Stimulated activated CD8-positive, alpha-beta memory T cell treated with anti-CD3 and anti-CD28 coated beads, Interleukin-15, amount 100 ng/mL, for 24 hours (primary cell): ENCODE measurements around the gene PRRC2A.

ENCODE experiments used
- DNase-seq: peaks from one replicate; pipeline ENCODE4 v3.0.0-alpha.2; 2020; ENCODE audit warnings: low read depth

The PRRC2A gene

GRCh38 chr6:31666337-31666965 lies 45.9 kb downstream of the PRRC2A start:
- no peak for DNase-seq

DNA sequence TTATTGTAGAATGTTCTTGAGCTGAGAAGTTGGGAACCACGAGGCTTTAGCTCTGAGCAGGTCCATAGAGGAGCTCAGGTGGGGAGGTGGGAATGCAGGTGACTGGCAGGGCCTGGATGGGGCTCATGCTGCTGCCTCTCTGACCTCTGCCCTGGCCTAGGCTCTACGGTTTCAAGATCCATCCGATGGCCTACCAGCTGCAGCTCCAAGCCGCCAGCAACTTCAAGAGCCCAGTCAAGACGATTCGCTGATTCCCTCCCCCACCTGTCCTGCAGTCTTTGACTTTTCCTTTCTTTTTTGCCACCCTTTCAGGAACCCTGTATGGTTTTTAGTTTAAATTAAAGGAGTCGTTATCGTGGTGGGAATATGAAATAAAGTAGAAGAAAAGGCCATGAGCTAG lies 49.2 kb downstream of the PRRC2A start, which contains the start of gene LY6G5B:
Gene LY6G5B, plus strand, starts transcription at position 301 of the 400 bp plus-strand sequence. CDS start 975 bp downstream, outside the sequence.
- no peak for DNase-seq

DNA sequence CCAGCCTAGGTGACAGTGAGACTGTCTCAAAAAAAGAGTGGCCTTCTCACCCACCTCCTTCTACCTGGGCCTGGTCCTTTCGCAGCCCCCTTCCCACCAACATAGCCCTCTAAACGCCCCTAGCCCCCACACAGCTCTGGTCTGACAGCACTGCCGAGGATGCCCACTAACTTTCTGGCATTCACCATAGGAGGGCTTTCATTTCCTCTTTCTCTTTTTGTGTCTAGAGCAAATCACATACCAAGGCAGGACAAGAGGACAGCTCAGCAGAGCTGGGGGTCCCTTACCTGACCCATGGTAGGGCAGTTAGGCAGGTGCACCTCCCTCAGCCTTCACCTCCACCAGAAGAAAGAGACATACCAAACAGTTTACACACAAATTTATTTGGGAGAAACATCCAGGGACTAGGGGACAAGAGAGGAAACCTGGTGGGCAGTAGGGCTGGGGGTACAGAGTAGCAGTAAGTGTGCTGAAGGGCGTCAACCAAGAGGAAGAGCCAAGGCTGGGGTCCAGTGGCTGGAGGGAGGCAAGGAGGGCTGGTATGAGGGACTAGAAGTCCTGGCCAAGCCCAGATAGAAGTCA lies 55.9 kb downstream of the PRRC2A start:
- no peak for DNase-seq

DNA sequence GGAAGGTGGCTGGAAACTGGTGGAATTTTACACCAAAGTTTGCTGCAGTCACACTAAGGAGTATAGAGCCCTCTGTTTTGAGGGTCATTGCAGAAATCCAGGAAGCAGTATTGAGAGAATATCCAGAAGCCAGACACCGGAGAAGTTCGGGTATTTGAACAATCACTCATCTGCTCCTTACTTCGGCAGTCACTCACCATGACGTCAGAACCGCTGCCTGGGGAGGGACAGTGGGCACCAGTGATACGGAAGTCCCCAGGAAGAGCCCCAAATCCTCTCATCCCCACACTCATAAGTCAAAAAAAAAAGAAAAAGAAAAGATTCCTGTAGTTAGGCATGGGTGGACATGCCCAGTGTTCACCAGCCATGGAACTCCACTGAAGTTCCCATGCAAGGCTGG lies 56.4 kb downstream of the PRRC2A start:
- no peak for DNase-seq

DNA sequence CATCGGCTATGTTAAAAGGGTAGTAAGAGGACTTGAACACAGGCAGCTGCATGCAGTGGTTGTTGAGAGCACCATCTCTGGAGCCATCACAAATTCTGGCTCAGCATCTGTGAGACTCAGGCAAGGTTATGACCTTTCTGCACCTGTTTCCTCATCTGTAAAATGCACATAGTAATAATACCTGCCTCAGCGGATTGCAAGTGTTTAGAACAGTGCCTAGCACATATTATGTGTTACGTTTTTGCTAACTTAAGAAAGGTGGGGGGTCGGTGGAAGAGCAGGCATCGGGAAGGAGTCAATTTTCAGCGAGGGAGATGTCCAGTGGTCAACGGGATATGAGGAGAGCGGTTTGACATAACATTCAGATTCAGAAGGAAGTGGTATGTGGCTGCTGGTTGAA lies 57.4 kb downstream of the PRRC2A start:
- no peak for DNase-seq

- DNase-seq: no peak
These were observed 60.0 kb downstream of the PRRC2A start, which contains the start of gene LY6G5C for GRCh38 chr6:31680226-31681134. LY6G5C (minus strand) TSS chr6:31681067; CDS start chr6:31680373, 694 bp downstream.

DNA sequence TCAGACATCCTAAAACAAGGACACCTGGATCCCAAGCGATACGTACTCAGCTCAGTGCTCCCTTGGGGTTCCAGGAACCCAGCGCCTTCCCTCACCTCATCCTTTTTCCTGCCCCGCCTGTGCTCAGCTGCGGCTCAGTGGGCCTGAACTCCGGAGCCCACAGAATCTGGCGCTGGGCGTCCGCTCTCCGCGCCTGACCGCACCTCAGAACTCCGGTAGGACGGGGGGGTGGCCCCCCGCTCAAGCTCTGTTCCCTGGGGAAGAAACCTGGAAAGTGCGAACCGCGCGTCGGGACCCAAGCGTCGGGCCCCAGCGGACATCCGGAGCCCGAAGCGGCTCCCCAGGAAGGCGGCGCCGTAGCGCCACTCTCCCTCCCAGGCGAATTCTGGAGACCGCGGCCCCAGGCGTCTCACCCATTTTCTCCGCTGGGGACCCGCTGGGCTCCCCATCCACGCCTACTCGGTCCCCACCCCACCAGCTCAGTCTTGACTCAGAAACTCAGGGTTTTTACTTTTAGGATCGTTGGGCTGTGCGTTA lies 60.7 kb downstream of the PRRC2A start:
- no peak for DNase-seq

- DNase-seq: no peak
These were observed 63.1 kb downstream of the PRRC2A start for GRCh38 chr6:31683591-31683990.

- no peak for DNase-seq
These were observed 66.0 kb downstream of the PRRC2A start for GRCh38 chr6:31686483-31686882.

DNA sequence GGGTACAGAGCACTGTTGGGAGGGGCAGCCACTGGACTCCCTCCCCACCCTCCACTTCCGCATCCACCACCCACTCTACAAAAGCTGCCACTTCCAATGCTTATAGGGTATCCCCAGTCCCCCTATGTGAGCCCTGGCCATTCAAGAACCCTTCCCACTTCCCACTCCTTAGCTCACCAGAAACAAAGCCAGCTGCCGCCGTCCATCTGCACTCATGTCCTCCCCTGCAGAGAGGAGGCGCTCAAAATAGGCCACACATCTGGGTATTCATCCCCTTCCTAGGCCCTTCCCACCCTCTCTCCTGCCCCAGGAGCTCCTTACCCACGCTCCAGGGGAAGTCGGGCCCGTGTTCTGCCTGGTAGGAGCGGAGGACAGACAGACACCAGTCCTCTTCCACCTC lies 66.8 kb downstream of the PRRC2A start:
- DNase-seq: no peak
